ENCODE data around the gene GRK2.
A peak's percentile ranks its signal among the peaks of the same experiment; 100 is the strongest.

GRK2 gene

GRCh38 chr11:67273260-67273990 lies 7.2 kb downstream of the GRK2 start:
- peak overlapping the region; percentile 100 for H3K27ac ChIP-seq
- TF ChIP-seq, protein P1, sequence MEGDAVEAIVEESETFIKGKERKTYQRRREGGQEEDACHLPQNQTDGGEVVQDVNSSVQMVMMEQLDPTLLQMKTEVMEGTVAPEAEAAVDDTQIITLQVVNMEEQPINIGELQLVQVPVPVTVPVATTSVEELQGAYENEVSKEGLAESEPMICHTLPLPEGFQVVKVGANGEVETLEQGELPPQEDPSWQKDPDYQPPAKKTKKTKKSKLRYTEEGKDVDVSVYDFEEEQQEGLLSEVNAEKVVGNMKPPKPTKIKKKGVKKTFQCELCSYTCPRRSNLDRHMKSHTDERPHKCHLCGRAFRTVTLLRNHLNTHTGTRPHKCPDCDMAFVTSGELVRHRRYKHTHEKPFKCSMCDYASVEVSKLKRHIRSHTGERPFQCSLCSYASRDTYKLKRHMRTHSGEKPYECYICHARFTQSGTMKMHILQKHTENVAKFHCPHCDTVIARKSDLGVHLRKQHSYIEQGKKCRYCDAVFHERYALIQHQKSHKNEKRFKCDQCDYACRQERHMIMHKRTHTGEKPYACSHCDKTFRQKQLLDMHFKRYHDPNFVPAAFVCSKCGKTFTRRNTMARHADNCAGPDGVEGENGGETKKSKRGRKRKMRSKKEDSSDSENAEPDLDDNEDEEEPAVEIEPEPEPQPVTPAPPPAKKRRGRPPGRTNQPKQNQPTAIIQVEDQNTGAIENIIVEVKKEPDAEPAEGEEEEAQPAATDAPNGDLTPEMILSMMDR (conservative IDR thresholded peaks at IDR 0.05), result 0 out of 2 replicates have a peak, but pooled peaks have one; percentile 19

DNA sequence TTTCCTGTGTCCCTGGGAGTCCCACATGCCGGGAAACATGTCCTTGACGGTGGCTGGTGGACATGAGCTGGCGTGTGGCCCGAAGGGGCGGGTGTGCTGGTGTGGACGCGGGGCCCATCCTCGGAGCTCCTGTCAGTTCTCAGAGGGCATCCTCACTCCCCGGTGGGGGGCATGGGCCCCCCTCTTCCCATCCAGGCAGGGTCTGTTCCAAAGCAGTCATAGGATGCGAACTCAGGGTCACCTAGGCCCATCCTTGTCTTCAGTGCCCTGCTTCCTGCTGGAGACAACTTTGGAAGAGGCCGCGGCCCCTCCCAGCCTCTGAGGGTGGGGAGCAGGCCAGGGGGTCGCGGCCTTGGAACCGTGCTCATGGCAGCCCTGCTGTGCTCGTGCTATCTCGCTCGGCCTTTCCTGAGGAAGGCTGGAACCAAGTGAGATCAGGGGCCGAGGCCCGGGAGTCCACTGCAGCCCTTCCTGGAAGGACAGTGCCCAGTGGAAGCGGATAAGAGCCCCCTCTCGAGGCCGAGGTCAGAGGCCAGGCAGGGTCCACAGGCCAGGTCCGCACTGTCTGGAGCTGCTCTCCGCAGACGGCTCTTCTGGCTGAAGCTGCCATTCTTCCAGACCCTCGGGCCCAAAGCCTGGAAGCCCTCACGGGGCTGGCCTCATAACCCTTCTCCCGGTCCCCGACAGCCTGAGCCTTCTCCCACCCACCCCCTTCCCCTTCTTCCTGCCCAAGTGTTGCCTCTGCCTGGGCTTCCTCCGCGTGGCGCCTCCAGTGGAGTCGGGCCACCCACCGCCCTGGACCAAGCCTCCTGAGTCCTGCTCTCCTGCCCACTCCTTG lies 8.7 kb downstream of the GRK2 start:
- TF ChIP-seq, protein P1 (conservative IDR thresholded peaks at IDR 0.05), result no peak
- H3K27ac ChIP-seq, result peak overlapping the region; percentile 100

GRCh38 chr11:67275606-67276409 lies 9.5 kb downstream of the GRK2 start:
- H3K27ac ChIP-seq, result peak overlapping the region; percentile 100
- TF ChIP-seq, protein P1 (conservative IDR thresholded peaks at IDR 0.05), result no peak

GRCh38 chr11:67276781-67277230 lies 10.5 kb downstream of the GRK2 start:
- TF ChIP-seq, protein P1 (conservative IDR thresholded peaks at IDR 0.05), result no peak
- H3K27ac ChIP-seq, result peak overlapping the region; percentile 100

DNA sequence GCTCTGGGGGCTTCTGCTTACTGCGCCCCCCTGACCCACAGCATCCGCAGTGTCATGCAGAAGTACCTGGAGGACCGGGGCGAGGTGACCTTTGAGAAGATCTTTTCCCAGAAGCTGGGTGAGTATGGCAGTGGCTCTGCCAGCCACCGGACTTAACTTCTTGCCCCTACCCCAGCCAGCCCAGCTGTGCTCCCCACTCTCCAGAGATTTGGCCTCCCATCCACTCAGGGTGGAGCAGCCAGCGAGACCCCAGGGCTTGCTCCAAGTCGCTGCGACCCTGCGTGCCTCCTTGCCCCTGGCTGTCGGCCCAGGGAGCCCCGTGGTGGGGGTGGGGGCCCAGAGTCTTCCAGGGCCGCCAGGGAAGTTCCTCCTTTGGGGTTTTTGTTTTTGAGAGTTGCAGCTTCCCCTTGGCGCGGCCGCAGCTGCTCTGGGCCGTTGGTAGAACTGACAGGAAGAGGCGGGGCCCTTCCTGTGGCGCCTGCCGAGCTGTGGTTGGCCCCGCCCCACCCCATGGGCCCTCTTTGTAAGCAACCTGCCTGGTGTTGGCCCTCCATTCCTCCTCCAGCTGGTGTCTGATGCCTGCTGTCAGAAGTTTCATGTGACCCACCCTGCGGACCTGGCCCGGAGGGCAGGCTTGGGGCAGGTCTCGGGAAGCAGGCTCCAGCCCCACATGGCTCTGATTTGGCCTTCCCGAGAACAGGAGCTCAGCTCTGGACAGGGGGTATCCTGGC lies 11.1 kb downstream of the GRK2 start:
- H3K27ac ChIP-seq, result peak overlapping the region; percentile 100
- TF ChIP-seq, protein P1 (conservative IDR thresholded peaks at IDR 0.05), result no peak

DNA sequence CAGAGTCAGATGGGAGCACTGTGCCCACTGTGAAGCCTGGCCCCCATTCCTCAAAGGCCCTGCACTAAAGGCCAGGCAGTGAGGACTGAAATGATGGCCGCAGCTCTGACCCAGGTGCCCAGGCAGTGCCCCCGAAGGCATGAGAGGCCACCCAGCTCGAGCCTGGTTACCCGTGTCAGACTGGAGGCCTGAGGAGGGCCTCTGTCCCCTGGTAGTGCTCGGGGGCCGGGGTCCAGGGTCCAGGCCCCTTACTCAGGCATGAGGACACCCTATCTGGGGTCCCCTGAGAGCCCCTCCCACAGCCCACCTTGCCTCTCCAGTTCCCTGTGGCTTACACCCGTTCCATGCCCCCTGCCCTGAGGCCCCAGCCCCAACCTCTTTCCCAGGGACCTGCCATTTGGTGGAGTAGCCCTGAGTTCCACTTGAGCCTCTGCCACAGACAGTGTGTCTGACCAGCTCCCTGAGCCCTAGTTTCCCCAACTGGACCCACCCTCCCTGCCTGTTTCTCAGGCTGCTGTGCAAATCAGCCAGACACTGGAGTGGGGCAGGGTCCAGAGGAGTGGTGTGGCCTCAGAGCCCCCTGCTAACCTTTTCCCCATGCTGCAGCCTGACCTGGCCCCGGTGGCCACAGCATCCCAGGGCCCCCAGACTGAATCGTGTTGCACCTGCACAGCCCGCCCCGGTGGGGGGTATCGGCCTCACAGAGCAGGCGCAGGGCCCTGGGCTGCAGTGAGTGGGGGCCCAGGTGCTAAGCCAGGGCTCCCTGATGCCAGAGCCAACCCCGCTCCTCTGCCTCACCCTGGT lies 12.1 kb downstream of the GRK2 start:
- TF ChIP-seq, protein P1 (conservative IDR thresholded peaks at IDR 0.05), result no peak
- peak overlapping the region; percentile 100 for H3K27ac ChIP-seq
